Measurements from ENCODE around the gene KCNMB3.

Gene KCNMB3

DNA sequence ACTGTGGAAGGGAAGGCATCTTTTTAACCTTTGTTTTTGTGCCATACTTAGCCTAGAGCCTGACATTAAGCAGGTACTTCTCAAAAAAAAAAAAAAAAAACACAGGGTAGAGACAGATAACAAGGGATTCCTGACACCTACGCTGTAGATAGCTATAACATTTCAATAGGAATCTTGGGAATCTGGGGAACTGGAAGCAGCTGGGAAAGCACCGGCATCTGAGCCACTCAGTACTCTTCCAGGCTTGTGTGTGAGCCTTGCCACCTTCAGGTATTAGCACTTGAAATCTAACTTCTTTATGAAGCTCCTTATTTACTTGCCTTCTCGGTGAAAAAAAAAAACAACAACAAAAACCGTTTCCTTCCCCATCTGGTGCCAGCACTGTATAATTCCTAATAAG lies 56.0 kb downstream of the KCNMB3 start:
- no peak for DNase-seq
